GM12878 (cell line): ENCODE data around the gene DESI1. TPM values are rescaled to one million over a fixed set of nuclear protein-coding genes. Genes with fewer than 3 reads are reported as not detected.

Experiments used
- ATAC-seq: fragments of 200-7000 bp; cut with Tn5 transposase; 3 replicates; pipeline ENCODE4 v1.9.1; 2020; ENCODE audit warnings: mild to moderate bottlenecking, moderate library complexity
- BruUV-seq: library from RNA; stranded (reverse); fragments of 400-500 nt; replicated peaks from 2 replicates; lab custom pipeline; 2021; lab: Mats Ljungman, UMichigan
- CTCF ChIA-PET: fragments of 300-600 bp; sonication (Branson Sonifier 250); formaldehyde crosslinking; extraction: SDS; loops from one replicate; lab custom pipeline; 2021; ENCODE audit warnings: inconsistent platforms; lab: Yijun Ruan, JAX
- POLR2A ChIA-PET: fragments of 350-600 bp; formaldehyde crosslinking; extraction: SDS; loops from one replicate; lab custom pipeline; 2021; ENCODE audit warnings: inconsistent platforms; lab: Charles Lee
- RAD21 ChIA-PET: fragments of 300-600 bp; sonication (Branson Sonifier 250); formaldehyde crosslinking; loops from one replicate; lab custom pipeline; 2023; ENCODE audit warnings: antibody characterized with exemption; ENCODE audit not compliant: unreplicated experiment; lab: Charles Lee
- SMC1A ChIA-PET: fragments of 300-600 bp; sonication (Branson Sonifier 250); formaldehyde crosslinking; loops from one replicate; lab custom pipeline; 2023; ENCODE audit not compliant: unreplicated experiment, uncharacterized antibody; lab: Charles Lee
- DNase-seq: peaks from one replicate; pipeline ENCODE4 v3.0.0-alpha.2; 2011; ENCODE audit warnings: low read depth, low spot score
- FAIRE-seq: peaks from 3 replicates; lab custom pipeline; 2011; peaks lifted over from hg19 to GRCh38; lab: Jason Lieb, UNC
- H2AFZ ChIP-seq: 2 replicates; pipeline ENCODE4 v1.6.0; 2011; ENCODE audit warnings: low read depth, low read length, control low read depth; ENCODE audit not compliant: control insufficient read depth
- H3K27ac ChIP-seq: 2 replicates; pipeline ENCODE4 v1.5.1; 2011; ENCODE audit warnings: control low read depth; ENCODE audit not compliant: control insufficient read depth, insufficient read depth
- H3K27me3 ChIP-seq, 2 experiments: replicated peaks in 1 of 2; 2 replicates each; pipeline versions ENCODE4 v1.6.0 to v1.6.1; 2011; ENCODE audit warnings: low read length in 1 of 2; ENCODE audit not compliant: control insufficient read depth in 2 of 2, insufficient read depth in 2 of 2
- H3K36me3 ChIP-seq, 2 experiments: 2 replicates each; pipeline ENCODE4 v1.5.1; 2011; ENCODE audit warnings: low read length in 1 of 2; ENCODE audit not compliant: control insufficient read depth in 2 of 2, insufficient read depth in 2 of 2
- H3K4me1 ChIP-seq: 2 replicates; pipeline ENCODE4 v1.6.1; 2011; ENCODE audit warnings: mild to moderate bottlenecking, low read length, moderate library complexity, mixed read lengths; ENCODE audit not compliant: control insufficient read depth, insufficient read depth
- H3K4me2 ChIP-seq: 2 replicates; pipeline ENCODE4 v1.6.0; 2011; ENCODE audit warnings: control low read depth; ENCODE audit not compliant: control insufficient read depth, insufficient read depth
- H3K4me3 ChIP-seq: fragments of 200-600 bp; sonication (generic); 2 replicates; pipeline ENCODE4 v1.5.1; 2016
- H3K79me2 ChIP-seq: 2 replicates; pipeline ENCODE4 v1.6.0; 2011; ENCODE audit warnings: low read length; ENCODE audit not compliant: control insufficient read depth, insufficient read depth
- H3K9ac ChIP-seq: 2 replicates; pipeline ENCODE4 v1.8.0; 2011; ENCODE audit warnings: low read length, control low read depth, mixed read lengths; ENCODE audit not compliant: control insufficient read depth, insufficient read depth
- H3K9me3 ChIP-seq: replicated peaks from 3 replicates; pipeline ENCODE4 v1.5.1; 2011; ENCODE audit warnings: mild to moderate bottlenecking, low read length; ENCODE audit not compliant: control insufficient read depth, insufficient read depth
- H4K20me1 ChIP-seq: 2 replicates; pipeline ENCODE4 v1.6.0; 2011; ENCODE audit not compliant: control insufficient read depth, insufficient read depth
- BHLHE40 ChIP-seq, 2 experiments: fragments of 450-650 bp in 1 of 2; IDR thresholded peaks; 2 replicates each; pipeline ENCODE4 v1.6.1; 2011 to 2017; ENCODE audit warnings: low read depth in 2 of 2, borderline replicate concordance in 1 of 2, improper control_type of control experiment in 1 of 2, low read length in 1 of 2, mild to moderate bottlenecking in 1 of 2
- JUNB ChIP-seq: IDR thresholded peaks from 2 replicates; pipeline ENCODE4 v1.6.1; 2016; ENCODE audit warnings: antibody characterized with exemption, mild to moderate bottlenecking
- NFYB ChIP-seq: IDR thresholded peaks from 2 replicates; pipeline ENCODE4 v1.6.1; 2011; ENCODE audit warnings: low read depth, mild to moderate bottlenecking, low read length, improper control_type of control experiment, moderate library complexity; ENCODE audit not compliant: insufficient read depth
- SPI1 ChIP-seq: IDR thresholded peaks from 2 replicates; pipeline ENCODE4 v1.6.1; 2011; ENCODE audit warnings: low read depth, mild to moderate bottlenecking, low read length, moderate library complexity, borderline replicate concordance; ENCODE audit not compliant: insufficient read depth
- WGBS: methylation state at CpG from one replicate; pipeline ENCODE4 v1.1.6; 2016; ENCODE audit warnings: low lambda C conversion rate; ENCODE audit not compliant: insufficient replicate concordance, insufficient coverage; ENCODE audit errors: missing lambda C conversion rate; 5-methylcytosine and 5-hydroxymethylcytosine counted together
- in situ Hi-C: fragments of 300-500 bp; cut with MboI; formaldehyde crosslinking; loops from 9 replicates; pipeline ENCODE4 v1.14.3; 2018; ENCODE audit warnings: mixed read lengths
- intact Hi-C: fragments of 100-400 bp; cut with micrococcal nuclease; formaldehyde crosslinking; loops from one replicate; pipeline ENCODE4 v1.14.2; 2022; ENCODE audit not compliant: unreplicated experiment
- polyA plus RNA-seq, 11 experiments: library from polyadenylated mRNA; depleted of rRNA in 4 of 11; unstranded in 6 of 11; stranded (reverse) in 5 of 11; fragments of >200 nt; fragmentation: Nextera tagmentation in 4 of 11; fragmentation: Illumina TruSeq in 1 of 11; extraction: Ambion mirVana in 4 of 11; extraction: Trizol in 1 of 11; gene quantifications; 1 replicate in 1 of 11; 2 replicates in 10 of 11; pipeline versions ENCODE4 v1.2.1 to v1.2.3, GENCODE V29; 2011 to 2016; ENCODE audit warnings: inconsistent platforms in 2 of 11, missing spikeins in 2 of 11, low read depth in 1 of 11
- total RNA-seq, 4 experiments: library from RNA; depleted of rRNA in 3 of 4; stranded (reverse); fragments of >200 nt in 3 of 4; fragmentation: Illumina TruSeq in 1 of 4; extraction: Trizol in 1 of 4; gene quantifications; 2 replicates each; pipeline versions ENCODE4 v1.2.1 to v1.2.3, GENCODE V29; 2013 to 2021
- TF ChIP-seq, protein P1 (sequence below): fragments of 450-650 bp; formaldehyde crosslinking; IDR thresholded peaks from 2 replicates; pipeline ENCODE4 v1.4.0; 2022; ENCODE audit warnings: mild to moderate bottlenecking, moderate library complexity
- TF ChIP-seq, protein P2 (sequence below): fragments of 450-650 bp; IDR thresholded peaks from 2 replicates; pipeline ENCODE4 v1.6.1; 2016; ENCODE audit warnings: mild to moderate bottlenecking, moderate library complexity, borderline replicate concordance

DESI1 gene
- total and polyA plus RNA-seq, 10 of the 15 experiments (the other 5 are each of a cell fraction or from before 2014, with no cell fraction given), result 8.0 to 76.8 (median 40.6) TPM

DNA sequence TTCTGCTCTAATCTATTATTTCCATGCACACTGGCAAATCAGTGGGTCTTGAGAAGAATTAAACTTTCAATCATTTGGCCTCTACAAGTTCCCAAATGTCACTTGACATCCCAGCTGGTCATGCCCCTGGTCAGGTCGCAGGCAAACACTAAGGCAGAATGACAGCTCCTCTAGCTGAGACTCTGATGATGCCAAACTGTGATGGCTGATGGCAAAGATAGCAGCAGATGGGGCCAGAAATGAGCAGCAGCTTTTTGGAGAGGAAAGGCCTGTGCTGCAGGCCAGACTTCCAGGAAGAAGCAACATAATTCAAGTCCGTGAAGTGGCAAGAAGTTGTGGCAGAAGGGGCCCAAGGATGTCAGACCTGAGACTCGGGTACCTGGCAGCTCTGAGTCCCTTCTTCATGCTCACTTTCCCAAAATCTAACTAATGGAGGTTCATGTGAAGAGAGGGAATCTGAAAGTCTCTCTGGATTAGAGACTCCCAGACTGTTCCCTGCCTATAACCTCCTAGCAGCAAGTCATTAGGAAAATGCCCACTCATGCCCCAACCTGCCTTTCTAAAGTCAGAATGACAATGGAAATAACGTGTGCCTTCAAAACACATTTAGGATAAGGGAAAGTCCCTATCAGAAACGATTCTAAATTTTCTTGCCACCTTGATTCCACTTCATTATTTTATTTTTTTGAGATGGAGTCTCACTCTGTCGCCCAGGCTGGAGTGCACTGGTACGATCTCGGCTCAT lies 21.8 kb downstream of the DESI1 start:
- RAD21 ChIA-PET, result interaction anchor here (0.7 to 1.7 kb wide), 4 partner anchors 9 to 195 kb away, joined by 3 to 6 read pairs (median 4); partner anchors contain the start of genes DESI1 and XRCC6
- Histone ChIP-seq H3K27ac (no peak overlapping the region), H3K79me2 (no peaks in the 10 kb centered on the region), H4K20me1 (peaks cover 7% of the 10 kb centered on the region; the same call in 1 of the 2 replicates), H3K36me3 (peaks cover 8 to 22% of the 10 kb centered on the region in 2 experiments; a peak in 3 of 4 replicates), H3K27me3 (no peaks in the 10 kb centered on the region), H3K9ac (no peak overlapping the region), H3K4me1 (peaks cover 11% of the 10 kb centered on the region)
- FAIRE-seq, result no peak
- intact Hi-C loops, result loop anchor here (5.0 kb wide), 1 partner anchor 57 kb away; the partner anchor contains the start of gene POLR3H
- CTCF ChIA-PET, result interaction anchor here (0.6 to 3.2 kb wide), 7 partner anchors 10 to 193 kb away, joined by 3 to 46 read pairs (median 7); partner anchors contain the start of genes PMM1 and POLR3H
- no peak for ATAC-seq
- WGBS, result 87% methylated on average over 8 of the region's 8 CpGs
- TF ChIP-seq JUNB, result no peak
- TF ChIP-seq, protein P1, sequence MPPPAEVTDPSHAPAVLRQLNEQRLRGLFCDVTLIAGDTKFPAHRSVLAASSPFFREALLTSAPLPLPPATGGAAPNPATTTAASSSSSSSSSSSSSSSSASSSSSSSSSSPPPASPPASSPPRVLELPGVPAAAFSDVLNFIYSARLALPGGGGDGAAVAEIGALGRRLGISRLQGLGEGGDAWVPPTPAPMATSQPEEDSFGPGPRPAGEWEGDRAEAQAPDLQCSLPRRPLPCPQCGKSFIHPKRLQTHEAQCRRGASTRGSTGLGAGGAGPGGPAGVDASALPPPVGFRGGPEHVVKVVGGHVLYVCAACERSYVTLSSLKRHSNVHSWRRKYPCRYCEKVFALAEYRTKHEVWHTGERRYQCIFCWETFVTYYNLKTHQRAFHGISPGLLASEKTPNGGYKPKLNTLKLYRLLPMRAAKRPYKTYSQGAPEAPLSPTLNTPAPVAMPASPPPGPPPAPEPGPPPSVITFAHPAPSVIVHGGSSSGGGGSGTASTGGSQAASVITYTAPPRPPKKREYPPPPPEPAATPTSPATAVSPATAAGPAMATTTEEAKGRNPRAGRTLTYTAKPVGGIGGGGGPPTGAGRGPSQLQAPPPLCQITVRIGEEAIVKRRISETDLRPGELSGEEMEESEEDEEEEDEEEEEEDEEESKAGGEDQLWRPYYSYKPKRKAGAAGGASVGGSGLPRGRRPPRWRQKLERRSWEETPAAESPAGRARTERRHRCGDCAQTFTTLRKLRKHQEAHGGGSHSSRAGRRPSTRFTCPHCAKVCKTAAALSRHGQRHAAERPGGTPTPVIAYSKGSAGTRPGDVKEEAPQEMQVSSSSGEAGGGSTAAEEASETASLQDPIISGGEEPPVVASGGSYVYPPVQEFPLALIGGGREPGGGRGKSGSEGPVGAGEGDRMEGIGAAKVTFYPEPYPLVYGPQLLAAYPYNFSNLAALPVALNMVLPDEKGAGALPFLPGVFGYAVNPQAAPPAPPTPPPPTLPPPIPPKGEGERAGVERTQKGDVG (CRISPR knock-in tag), result no peak
- TF ChIP-seq, protein P2, sequence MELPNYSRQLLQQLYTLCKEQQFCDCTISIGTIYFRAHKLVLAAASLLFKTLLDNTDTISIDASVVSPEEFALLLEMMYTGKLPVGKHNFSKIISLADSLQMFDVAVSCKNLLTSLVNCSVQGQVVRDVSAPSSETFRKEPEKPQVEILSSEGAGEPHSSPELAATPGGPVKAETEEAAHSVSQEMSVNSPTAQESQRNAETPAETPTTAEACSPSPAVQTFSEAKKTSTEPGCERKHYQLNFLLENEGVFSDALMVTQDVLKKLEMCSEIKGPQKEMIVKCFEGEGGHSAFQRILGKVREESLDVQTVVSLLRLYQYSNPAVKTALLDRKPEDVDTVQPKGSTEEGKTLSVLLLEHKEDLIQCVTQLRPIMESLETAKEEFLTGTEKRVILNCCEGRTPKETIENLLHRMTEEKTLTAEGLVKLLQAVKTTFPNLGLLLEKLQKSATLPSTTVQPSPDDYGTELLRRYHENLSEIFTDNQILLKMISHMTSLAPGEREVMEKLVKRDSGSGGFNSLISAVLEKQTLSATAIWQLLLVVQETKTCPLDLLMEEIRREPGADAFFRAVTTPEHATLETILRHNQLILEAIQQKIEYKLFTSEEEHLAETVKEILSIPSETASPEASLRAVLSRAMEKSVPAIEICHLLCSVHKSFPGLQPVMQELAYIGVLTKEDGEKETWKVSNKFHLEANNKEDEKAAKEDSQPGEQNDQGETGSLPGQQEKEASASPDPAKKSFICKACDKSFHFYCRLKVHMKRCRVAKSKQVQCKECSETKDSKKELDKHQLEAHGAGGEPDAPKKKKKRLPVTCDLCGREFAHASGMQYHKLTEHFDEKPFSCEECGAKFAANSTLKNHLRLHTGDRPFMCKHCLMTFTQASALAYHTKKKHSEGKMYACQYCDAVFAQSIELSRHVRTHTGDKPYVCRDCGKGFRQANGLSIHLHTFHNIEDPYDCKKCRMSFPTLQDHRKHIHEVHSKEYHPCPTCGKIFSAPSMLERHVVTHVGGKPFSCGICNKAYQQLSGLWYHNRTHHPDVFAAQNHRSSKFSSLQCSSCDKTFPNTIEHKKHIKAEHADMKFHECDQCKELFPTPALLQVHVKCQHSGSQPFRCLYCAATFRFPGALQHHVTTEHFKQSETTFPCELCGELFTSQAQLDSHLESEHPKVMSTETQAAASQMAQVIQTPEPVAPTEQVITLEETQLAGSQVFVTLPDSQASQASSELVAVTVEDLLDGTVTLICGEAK, result no peak
- no peak for TF ChIP-seq SPI1
- no peak for TF ChIP-seq NFYB
- no peak for TF ChIP-seq BHLHE40 (IDR thresholded peaks at IDR 0.05; ENCODE audit: borderline replicate concordance in 1 of 2, low read depth in 2 of 2, low read length in 1 of 2)
- TF ChIP-seq, all 136 proteins: peak for 0
- Histone ChIP-seq H2AFZ (no peak overlapping the region), H3K4me2 (no peak overlapping the region), H3K9me3 (no peaks in the 10 kb centered on the region; the same call in 2 of the 3 replicates), H3K4me3 (no peak overlapping the region)
- ChIA-PET POLR2A (interaction anchor here (1.0 kb wide), 1 partner anchor 9 kb away, joined by 3 read pairs; the partner anchor contains the start of gene PMM1), SMC1A (interaction anchor here (0.9 to 2.6 kb wide), 3 partner anchors 9 to 55 kb away, joined by 3 to 7 read pairs (median 4); partner anchors contain the start of gene PMM1)
- BruUV-seq, result no TSS peak
- in situ Hi-C loops, result no loop called here
- DNase-seq, result no peak
